GM19043 (cell line): ENCODE measurements around the gene ETV7.
"Not testable (repeated sequence)": the region's sequence is repeated elsewhere in the genome, so short reads cannot be mapped to it uniquely, and the experiment has no call there.

Source experiments
- ATAC-seq: cut with Tn5 transposase; IDR thresholded peaks from one replicate; pipeline ENCODE4 v1.9.1; 2021; ENCODE audit warnings: low read depth; ENCODE audit not compliant: unreplicated experiment

ETV7 gene

GRCh38 chr6:36387440-36388303 lies at the start of gene ETV7:
TSS of gene ETV7 (minus strand) at chr6:36387669. CDS start at chr6:36387541, 128 bp downstream.
- no peak for ATAC-seq

GRCh38 chr6:36436466-36436865 lies 49.0 kb upstream of the ETV7 start:
- no peak for ATAC-seq

DNA sequence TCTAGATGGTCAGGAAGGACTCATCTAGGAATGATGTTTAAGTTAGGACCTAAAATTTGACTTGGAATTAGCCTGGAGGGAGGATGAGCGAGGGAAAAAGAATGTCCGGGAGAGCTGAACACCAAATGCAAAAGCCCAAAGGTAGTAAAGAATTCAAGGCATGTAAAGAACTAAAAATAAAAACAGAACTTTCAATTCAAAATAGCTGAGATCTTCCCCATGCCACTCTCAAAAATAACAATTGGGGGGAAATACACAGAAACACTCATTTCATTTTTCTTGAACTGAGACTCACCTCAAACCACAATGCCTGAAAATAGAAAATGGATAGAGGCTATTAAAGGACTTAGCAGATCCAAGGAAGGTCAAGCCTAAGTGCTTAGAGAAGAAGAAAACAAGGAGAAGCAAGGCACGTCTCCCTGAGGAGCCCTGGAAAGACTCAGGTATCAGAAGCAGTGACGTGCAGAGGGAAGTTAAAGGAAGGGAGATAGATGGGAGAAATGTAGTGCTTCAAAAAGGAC lies 44.7 kb upstream of the ETV7 start:
- ATAC-seq, result no peak

DNA sequence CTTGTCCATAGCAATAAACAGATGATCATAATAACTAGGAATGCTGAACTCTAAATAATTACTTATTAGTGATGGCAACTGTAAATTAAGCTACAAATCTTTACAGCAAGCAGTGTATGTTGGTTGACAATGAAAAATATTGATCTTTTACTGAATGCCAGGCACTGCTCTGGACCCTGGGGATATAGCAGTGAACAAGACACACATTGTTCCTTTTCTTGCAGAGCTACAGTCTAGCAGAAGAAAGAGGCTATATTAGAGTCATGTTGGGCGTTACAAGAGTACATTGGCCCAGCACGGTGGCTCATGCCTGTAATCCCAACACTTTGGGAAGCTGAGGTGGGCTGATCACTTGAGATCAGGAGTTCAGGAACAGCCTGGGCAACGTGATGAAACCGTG lies 43.7 kb upstream of the ETV7 start:
- no peak for ATAC-seq

- no peak for ATAC-seq
Observed at GRCh38 chr6:36430351-36430750, 42.9 kb upstream of the ETV7 start.

DNA sequence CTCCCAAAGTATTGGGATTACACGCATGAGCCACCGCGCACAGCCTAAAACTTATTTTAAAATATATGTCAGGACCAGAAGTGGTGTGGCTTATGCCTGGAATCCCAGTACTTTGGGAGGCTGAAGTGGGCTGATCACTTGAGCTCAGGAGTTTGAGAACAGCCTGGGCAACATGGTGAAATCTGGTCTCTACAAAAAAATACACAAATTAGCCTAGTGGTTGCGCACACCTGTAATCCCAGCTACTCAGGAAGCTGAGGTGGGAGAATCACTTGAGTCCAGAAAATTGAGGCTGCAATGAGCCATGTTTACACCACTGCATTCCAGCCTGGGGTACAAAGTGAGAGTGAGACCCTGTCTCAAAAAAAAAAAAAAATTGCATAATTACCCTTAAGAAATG lies 41.4 kb upstream of the ETV7 start:
- no peak for ATAC-seq

DNA sequence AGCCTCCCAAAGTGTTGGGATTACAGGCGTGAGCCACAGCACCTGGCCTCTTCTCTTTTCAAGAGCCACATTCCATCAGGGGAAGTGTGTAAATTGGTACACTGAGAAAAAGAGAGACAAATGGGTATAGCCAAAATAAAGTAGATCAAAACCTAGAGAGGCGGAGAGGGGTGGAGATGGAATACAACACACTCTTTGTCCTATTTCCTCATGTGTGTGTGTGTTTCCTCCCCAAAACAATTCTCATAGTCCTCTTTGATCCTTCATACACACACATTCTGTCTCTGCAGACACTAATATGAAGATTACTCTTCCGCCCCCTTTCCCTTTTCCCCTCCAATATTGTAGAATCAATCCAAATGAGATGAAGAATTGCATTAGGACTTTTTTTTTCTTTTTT lies 39.2 kb upstream of the ETV7 start:
- no peak for ATAC-seq

DNA sequence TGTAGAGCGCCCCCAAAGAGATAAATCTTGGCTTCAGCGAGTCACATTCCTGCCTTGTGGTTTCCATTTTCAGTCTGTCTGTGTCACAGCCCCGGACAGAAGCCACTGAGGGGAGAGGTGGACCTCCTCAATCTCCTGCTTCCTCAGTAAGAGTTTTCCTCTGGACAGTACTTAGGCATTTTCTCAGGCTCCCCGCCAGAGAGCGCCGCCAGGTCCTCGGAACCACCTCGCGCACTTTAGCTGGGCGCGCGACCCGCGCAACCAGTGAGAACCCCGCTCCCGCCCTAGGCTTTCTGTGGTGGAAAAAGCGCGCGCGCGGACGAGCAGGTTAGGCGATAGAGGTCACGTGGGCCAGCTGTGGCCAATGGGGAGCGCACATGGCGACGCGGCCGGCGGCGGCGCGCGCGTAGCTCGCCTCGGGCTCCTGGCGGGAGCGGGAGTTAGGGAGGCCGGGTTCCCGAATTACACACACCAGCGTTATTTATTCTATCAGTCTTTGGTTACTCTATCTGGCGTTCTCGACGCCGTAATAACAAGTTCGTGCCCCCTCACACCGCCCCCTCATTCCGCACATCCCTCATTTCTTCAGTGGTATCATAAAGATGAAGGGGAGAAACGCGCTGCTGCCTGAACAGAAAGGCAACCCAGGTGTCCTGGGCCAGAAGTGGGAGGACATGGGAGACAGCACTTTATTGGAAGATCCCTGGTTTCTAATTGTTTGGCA lies 35.8 kb upstream of the ETV7 start:
- ATAC-seq, result peak; percentile 91

DNA sequence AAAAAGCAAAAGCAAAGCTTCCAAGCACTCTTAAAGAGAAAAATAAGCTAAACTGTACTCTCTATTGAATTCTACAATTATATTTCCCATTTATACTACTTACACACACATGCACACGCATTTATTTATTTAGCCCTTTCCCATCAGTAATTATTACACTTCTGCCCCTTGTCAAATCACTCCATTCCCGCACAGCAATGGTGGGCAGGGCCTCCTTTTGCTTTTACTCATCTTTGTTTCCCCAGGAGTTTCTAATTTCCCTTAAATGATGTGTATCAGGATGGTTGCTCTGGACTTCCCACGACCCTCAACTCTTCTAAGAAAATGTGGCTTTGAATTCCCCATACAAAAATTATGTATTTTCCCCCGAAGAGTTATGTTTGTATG lies 35.2 kb upstream of the ETV7 start:
- ATAC-seq, result no peak

GRCh38 chr6:36419310-36419709 lies 31.8 kb upstream of the ETV7 start:
- ATAC-seq, result no peak

DNA sequence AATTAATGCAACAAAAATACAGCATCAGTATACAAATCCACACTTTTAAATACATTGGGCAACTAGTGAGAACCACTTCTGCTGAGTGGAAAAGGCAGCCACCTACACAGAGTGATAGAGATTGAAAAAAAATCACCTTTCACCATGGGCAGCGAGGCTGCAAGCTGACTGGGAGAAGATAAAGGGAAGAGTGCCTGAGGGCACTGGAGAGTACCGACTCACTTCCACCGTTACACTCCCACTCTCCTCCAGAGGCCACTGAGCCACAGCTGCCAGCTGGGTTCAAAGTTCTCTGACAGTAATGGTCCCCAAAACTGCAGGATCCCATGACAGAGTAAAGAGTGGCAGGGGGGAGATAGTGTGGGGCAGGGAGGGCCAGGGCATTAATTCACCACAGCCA lies 31.1 kb upstream of the ETV7 start:
- ATAC-seq, result no peak

DNA sequence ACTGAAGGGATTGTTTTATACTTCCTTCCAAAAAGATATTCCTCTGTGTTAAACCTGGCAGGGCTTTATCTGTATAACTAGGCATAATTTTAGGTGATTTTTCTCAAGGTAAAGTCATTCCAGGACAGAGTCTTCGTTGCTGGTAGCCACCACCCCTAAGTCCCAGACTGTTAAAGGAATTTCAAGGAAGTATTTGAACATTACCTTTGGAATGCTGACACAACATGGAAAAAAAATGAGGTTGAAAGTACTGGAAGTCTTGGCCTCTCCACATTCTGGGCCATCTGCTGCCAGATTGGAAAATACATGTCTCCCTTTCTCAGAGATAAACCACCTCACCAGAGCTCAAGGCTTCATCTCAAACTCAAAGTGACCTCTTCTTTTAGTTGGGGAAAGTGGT lies 27.0 kb upstream of the ETV7 start:
- ATAC-seq, result no peak

DNA sequence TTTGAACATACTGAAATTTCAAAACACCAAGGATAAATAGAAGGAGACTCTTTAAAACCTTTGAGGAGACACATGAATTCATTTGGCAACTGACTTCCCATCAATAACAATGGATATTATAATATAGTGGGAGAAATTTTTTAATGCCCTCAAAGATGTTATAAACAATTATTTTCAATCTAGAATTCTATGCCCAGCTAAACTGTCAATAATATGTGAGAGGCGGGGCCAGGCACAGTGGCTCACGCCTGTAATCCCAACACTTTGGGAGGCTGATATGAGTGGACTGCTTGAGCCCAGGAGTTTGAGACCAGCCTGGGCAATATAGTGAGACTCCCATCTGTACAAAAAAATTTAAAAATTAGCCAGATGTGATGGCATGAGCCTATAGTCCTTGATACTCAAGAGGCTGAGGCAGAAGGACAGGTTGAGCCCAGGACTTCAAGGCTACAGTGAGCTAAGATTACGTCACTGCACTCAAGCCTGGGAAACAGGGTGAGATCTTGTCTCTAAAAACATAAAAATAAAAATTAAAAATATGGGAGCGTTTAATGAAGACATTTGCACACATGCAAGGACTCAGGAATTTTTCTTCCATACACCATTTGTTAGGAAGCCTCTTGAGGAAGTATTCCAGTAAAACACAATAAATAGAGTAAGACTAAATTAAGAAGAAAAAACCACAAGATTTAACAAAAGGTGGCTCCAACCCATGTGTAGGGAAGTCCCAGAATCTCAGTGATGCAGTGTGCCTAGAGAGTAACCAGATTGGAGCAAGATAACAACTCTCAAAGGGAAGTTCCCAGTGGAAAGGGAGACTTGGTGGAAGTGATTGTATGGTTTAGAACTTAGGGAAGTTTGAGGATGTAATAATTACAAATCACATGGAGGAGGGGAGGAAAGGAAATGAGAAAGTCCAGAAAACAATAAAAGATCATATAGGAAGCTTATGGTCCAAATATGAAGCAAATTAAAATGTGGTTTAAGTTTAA lies 26.3 kb upstream of the ETV7 start:
- no peak for ATAC-seq

- ATAC-seq, result not testable (repeated sequence)
Observed at GRCh38 chr6:36409718-36410117, 22.2 kb upstream of the ETV7 start.

GRCh38 chr6:36404164-36404563 lies 16.7 kb upstream of the ETV7 start:
- no peak for ATAC-seq

DNA sequence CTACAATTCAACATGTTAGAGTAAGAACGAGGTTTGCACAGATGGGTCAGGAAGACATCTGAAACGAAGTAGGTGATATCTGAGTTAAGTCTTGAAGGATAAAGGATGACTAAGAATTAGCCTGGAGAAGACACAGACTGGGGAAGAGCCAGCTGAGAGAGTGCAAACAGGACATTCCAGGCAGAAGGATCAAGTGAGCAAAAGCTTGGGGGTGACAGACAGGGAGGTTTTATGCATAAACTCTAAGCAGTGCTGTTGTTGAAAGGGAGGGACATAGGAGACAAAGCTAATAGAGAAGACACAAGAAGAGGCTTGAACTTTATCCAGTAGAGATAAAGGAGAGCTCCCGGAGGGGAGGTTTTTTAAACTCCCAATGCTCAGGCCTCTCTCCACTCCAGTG lies 15.0 kb upstream of the ETV7 start:
- no peak for ATAC-seq

GRCh38 chr6:36399970-36400369 lies 12.5 kb upstream of the ETV7 start:
- no peak for ATAC-seq

DNA sequence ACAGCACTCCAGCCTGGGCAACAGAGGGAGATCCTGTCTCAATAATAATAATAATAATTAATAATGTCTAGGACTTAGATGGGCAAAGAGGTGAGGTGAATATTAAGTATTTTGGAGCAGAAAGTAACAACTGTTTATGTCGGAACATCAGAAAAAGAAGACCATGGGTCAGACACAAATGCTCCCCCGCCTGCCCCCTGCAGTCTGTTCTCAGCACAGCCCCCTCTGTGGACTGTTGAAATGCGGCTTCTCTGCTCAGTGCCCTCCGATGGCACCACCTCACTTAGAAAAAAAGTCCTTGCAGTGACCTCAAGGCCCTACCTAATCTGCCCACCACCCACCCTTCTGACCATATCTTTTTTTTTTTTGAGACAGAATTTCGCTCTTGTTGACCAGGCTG lies 5.2 kb upstream of the ETV7 start:
- ATAC-seq, result no peak

DNA sequence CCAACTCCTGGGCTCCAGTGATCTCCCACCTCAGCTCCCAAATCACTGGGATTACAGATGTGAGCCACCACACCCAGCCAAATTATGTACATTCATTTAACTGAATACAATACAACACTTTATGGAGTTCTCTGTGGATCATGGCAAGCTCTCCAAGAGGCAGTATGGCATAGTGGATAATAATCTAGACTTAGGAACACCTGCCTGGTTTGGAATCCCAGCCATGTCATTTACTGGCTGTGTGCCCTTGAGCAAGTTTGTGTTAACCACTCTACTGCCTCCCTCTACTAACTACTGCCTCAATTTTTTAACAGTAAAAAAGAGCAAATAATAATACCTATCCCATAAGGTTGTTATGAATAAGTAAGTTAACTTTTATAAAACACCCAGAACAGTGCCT lies 1.9 kb upstream of the ETV7 start:
- ATAC-seq, result no peak
